Nephron (organoid): Measurements from ENCODE around the gene PCK2.

Experiments used
- H3K27ac Mint-ChIP-seq, 3 experiments: 2 replicates each; pipeline ENCODE4 v1.8.0; 2020; ENCODE audit warnings: mixed read lengths in 3 of 3, mild to moderate bottlenecking in 2 of 3, moderate library complexity in 1 of 3
- H3K27me3 Mint-ChIP-seq: 2 replicates; pipeline ENCODE4 v1.8.0; 2021; ENCODE audit warnings: low read depth, mild to moderate bottlenecking, moderate library complexity, mixed read lengths
- H3K36me3 Mint-ChIP-seq: 2 replicates; pipeline ENCODE4 v1.8.0; 2020; ENCODE audit warnings: low read depth, mixed read lengths
- H3K4me1 Mint-ChIP-seq: 2 replicates; pipeline ENCODE4 v1.8.0; 2020; ENCODE audit warnings: mixed read lengths
- H3K4me3 Mint-ChIP-seq, 3 experiments: 2 replicates each; pipeline ENCODE4 v1.8.0; 2020; ENCODE audit warnings: mild to moderate bottlenecking in 3 of 3, mixed read lengths in 3 of 3, moderate library complexity in 2 of 3
- H3K9me3 Mint-ChIP-seq: 2 replicates; pipeline ENCODE4 v1.8.0; 2020; ENCODE audit warnings: mixed read lengths
- CTCF ChIP-seq, 3 experiments: fragments of 200-600 bp; sonication (generic); IDR thresholded peaks; one replicate each; pipeline ENCODE4 v1.5.0; 2021; ENCODE audit warnings: antibody characterized with exemption in 3 of 3; ENCODE audit not compliant: unreplicated experiment in 3 of 3

The PCK2 gene

GRCh38 chr14:24069411-24069735 lies 24.7 kb upstream of the PCK2 start:
- TF ChIP-seq CTCF (IDR thresholded peaks at IDR 0.05; ENCODE audit: unreplicated experiment in 3 of 3): no peak
- H3K4me3 Mint-ChIP-seq: no peak overlapping the region
- H3K4me1 Mint-ChIP-seq: no peaks in the 10 kb centered on the region
- H3K36me3 Mint-ChIP-seq: no peaks in the 10 kb centered on the region
- H3K27ac Mint-ChIP-seq: no peak overlapping the region
- peaks cover 30% of the 10 kb centered on the region for H3K27me3 Mint-ChIP-seq
- H3K9me3 Mint-ChIP-seq: no peaks in the 10 kb centered on the region

- Mint-ChIP-seq H3K27ac (no peak overlapping the region), H3K27me3 (peaks cover 26% of the 10 kb centered on the region), H3K9me3 (no peaks in the 10 kb centered on the region), H3K4me1 (no peaks in the 10 kb centered on the region), H3K4me3 (no peak overlapping the region), H3K36me3 (no peaks in the 10 kb centered on the region)
- no peak for TF ChIP-seq CTCF (IDR thresholded peaks at IDR 0.05; ENCODE audit: unreplicated experiment in 3 of 3)
Observed at GRCh38 chr14:24070285-24071143, 23.6 kb upstream of the PCK2 start.

GRCh38 chr14:24071144-24071697 lies 22.9 kb upstream of the PCK2 start, which contains the start of gene CPNE6:
CPNE6 (plus strand) TSS chr14:24071562; CDS start chr14:24072937, 1,375 bp downstream.
- no peak for TF ChIP-seq CTCF (IDR thresholded peaks at IDR 0.05; ENCODE audit: unreplicated experiment in 3 of 3)
- Mint-ChIP-seq H3K4me1 (no peaks in the 10 kb centered on the region), H3K36me3 (no peaks in the 10 kb centered on the region), H3K27ac (no peak within 1 kb of the TSS), H3K27me3 (peaks cover 25% of the 10 kb centered on the region), H3K4me3 (no peak within 1 kb of the TSS), H3K9me3 (no peaks in the 10 kb centered on the region)

GRCh38 chr14:24071836-24072430 lies 22.2 kb upstream of the PCK2 start:
- Mint-ChIP-seq H3K27me3 (peaks cover 23% of the 10 kb centered on the region), H3K9me3 (no peaks in the 10 kb centered on the region), H3K4me3 (no peak overlapping the region), H3K4me1 (no peaks in the 10 kb centered on the region), H3K36me3 (no peaks in the 10 kb centered on the region), H3K27ac (no peak overlapping the region)
- TF ChIP-seq CTCF (IDR thresholded peaks at IDR 0.05; ENCODE audit: unreplicated experiment in 3 of 3): no peak

- Mint-ChIP-seq H3K9me3 (no peaks in the 10 kb centered on the region), H3K27ac (no peak overlapping the region), H3K36me3 (no peaks in the 10 kb centered on the region), H3K4me1 (no peaks in the 10 kb centered on the region), H3K27me3 (peaks cover 22% of the 10 kb centered on the region), H3K4me3 (no peak overlapping the region)
- TF ChIP-seq CTCF (IDR thresholded peaks at IDR 0.05; ENCODE audit: unreplicated experiment in 3 of 3): no peak
Observed at GRCh38 chr14:24072436-24072835, 21.7 kb upstream of the PCK2 start.
